ENCODE data around the gene CDH23.

DNA sequence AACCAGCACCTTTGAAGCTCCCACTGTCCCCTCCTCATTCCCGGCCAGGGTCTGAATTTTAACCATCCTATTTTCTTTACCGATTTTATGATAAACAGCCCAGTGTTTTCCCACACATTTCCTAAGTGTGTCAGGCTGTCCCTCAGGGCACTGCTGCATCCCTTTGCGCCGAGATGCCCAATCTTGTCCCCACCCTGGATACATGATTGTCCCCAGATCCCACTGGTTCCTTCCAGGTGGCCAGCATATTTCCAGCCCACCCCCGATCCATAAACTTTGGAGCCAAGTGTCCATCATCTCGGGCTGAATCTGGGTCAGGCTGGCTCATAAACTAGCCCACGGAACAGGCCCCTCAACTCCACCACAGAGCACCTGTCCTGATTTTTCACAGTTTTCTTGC lies 137.2 kb downstream of the CDH23 start:
- TF ChIP-seq CTCF (IDR thresholded peaks at IDR 0.05), result no peak
- TF ChIP-seq POLR2A (IDR thresholded peaks at IDR 0.05), result no peak

Data from adrenal gland (tissue), 5 donors.